PC-9 (cell line): Measurements from ENCODE around the gene GLIPR2. TPM values are rescaled to one million over a fixed set of nuclear protein-coding genes. Genes with fewer than 3 reads are reported as not detected.

ENCODE experiments used
- BruUV-seq: library from RNA; stranded (reverse); fragments of 400-500 nt; replicated peaks from 2 replicates; lab custom pipeline; 2021; lab: Mats Ljungman, UMichigan
- CTCF ChIA-PET: fragments of 300-600 bp; sonication (Branson Sonifier 250); formaldehyde crosslinking; loops from one replicate; lab custom pipeline; 2022; ENCODE audit warnings: antibody characterized with exemption; lab: Charles Lee
- POLR2A ChIA-PET: fragments of 300-600 bp; sonication (Branson Sonifier 250); formaldehyde crosslinking; loops from one replicate; lab custom pipeline; 2022; ENCODE audit warnings: antibody characterized with exemption; ENCODE audit not compliant: unreplicated experiment; lab: Charles Lee
- DNase-seq, 2 experiments: peaks; one replicate each; pipeline versions ENCODE4 v3.0.0 to v3.0.0-alpha.2; 2015 to 2022; ENCODE audit warnings: mixed read lengths in 1 of 2
- H2AFZ ChIP-seq: fragments of 200-600 bp; sonication (generic); 2 replicates; pipeline ENCODE4 v1.8.1; 2017; ENCODE audit warnings: antibody characterized with exemption
- H3F3A ChIP-seq: fragments of 200-600 bp; sonication (generic); 2 replicates; pipeline ENCODE4 v1.8.1; 2017; ENCODE audit warnings: antibody characterized with exemption, mild to moderate bottlenecking, low read depth; ENCODE audit not compliant: insufficient read depth
- H3K27ac ChIP-seq: fragments of 200-600 bp; sonication (generic); 2 replicates; pipeline ENCODE4 v1.6.1; 2016; ENCODE audit warnings: mixed run types
- H3K27me3 ChIP-seq: fragments of 200-600 bp; sonication (generic); 2 replicates; pipeline ENCODE4 v1.6.1; 2016; ENCODE audit warnings: low read depth, mixed run types; ENCODE audit not compliant: insufficient read depth
- H3K36me3 ChIP-seq: fragments of 200-600 bp; sonication (generic); 2 replicates; pipeline ENCODE4 v1.6.1; 2016; ENCODE audit warnings: low read depth, mixed run types
- H3K4me1 ChIP-seq: fragments of 200-600 bp; sonication (generic); replicated peaks from 2 replicates; pipeline ENCODE4 v1.6.1; 2016; ENCODE audit warnings: mixed run types; ENCODE audit not compliant: insufficient read depth
- H3K4me2 ChIP-seq: fragments of 200-600 bp; sonication (generic); 2 replicates; pipeline ENCODE4 v1.6.1; 2017; ENCODE audit warnings: mixed run types
- H3K4me3 ChIP-seq: fragments of 200-600 bp; sonication (generic); 2 replicates; pipeline ENCODE4 v1.6.1; 2016; ENCODE audit warnings: mixed run types
- H3K79me2 ChIP-seq: fragments of 200-600 bp; sonication (generic); 2 replicates; pipeline ENCODE4 v1.6.1; 2017; ENCODE audit warnings: low read depth, mixed run types
- H3K9me2 ChIP-seq: fragments of 200-600 bp; sonication (generic); 2 replicates; pipeline ENCODE4 v1.8.1; 2017; ENCODE audit warnings: mild to moderate bottlenecking; ENCODE audit not compliant: insufficient read depth
- H3K9me3 ChIP-seq: fragments of 200-600 bp; sonication (generic); 2 replicates; pipeline ENCODE4 v1.8.1; 2016; ENCODE audit warnings: low read depth; ENCODE audit not compliant: insufficient read depth
- H4K20me1 ChIP-seq: fragments of 200-600 bp; sonication (generic); 2 replicates; pipeline ENCODE4 v1.8.1; 2017; ENCODE audit not compliant: insufficient read depth
- EZH2 ChIP-seq: fragments of 200-600 bp; sonication (generic); IDR thresholded peaks from 2 replicates; pipeline ENCODE4 v1.8.0; 2017; ENCODE audit warnings: antibody characterized with exemption, low read depth
- intact Hi-C: fragments of 100-400 bp; cut with micrococcal nuclease; formaldehyde crosslinking; loops from one replicate; pipeline ENCODE4 v1.10.0; 2022; ENCODE audit not compliant: unreplicated experiment
- total RNA-seq: library from RNA; stranded (reverse); gene quantifications from 2 replicates; pipeline ENCODE4 v1.2.3, GENCODE V29; 2021
- TF ChIP-seq, protein P1 (sequence below): fragments of 200-600 bp; sonication (generic); conservative IDR thresholded peaks from 2 replicates; pipeline ENCODE4 v1.6.1; 2017; ENCODE audit warnings: mixed run types, antibody characterized with exemption, mild to moderate bottlenecking, moderate library complexity

Gene GLIPR2
- total RNA-seq, 1 experiment from 2014 or later = 3.9 TPM

DNA sequence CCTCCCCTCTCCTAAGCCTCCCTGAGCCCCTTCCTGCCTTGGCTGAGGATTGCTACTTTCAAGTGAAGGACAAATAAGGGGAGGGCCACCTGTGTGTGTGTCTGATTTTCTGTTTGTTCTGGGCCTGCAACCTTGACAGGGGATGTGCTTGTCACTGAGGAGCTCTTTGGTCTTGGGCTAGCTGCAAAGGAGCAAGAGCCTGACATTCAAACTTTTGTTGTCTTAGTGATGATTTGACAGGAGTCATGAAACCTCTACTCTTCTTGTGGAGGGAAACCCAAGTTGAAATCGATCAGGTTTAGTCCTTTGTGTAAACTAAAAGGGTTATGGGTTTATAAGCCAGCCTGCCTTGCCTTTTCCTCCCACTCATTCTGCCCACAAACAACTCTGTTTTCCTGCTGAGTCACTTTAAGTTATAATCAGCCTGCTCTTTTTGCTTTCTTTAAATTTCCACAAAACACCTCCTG is 71.0 kb downstream of the GLIPR2 start:
- Histone ChIP-seq H3K9me2 (no peaks in the 10 kb centered on the region), H3K27ac (no peak overlapping the region), H3K9me3 (no peaks in the 10 kb centered on the region), H3F3A (peaks cover 4% of the 10 kb centered on the region; the same call in 1 of the 2 replicates), H3K27me3 (no peaks in the 10 kb centered on the region), H3K4me3 (no peak overlapping the region), H4K20me1 (peaks cover 13% of the 10 kb centered on the region; the same call in 1 of the 2 replicates), H2AFZ (no peak overlapping the region), H3K4me1 (no peaks in the 10 kb centered on the region), H3K36me3 (0 out of 2 replicates have a peak, but pooled peaks cover 9% of the 10 kb centered on the region), H3K79me2 (peaks cover 6% of the 10 kb centered on the region; the same call in 1 of the 2 replicates), H3K4me2 (no peak overlapping the region)
- ChIA-PET CTCF (no interaction called here), POLR2A (no interaction called here)
- TF ChIP-seq EZH2 = no peak
- TF ChIP-seq, protein P1, sequence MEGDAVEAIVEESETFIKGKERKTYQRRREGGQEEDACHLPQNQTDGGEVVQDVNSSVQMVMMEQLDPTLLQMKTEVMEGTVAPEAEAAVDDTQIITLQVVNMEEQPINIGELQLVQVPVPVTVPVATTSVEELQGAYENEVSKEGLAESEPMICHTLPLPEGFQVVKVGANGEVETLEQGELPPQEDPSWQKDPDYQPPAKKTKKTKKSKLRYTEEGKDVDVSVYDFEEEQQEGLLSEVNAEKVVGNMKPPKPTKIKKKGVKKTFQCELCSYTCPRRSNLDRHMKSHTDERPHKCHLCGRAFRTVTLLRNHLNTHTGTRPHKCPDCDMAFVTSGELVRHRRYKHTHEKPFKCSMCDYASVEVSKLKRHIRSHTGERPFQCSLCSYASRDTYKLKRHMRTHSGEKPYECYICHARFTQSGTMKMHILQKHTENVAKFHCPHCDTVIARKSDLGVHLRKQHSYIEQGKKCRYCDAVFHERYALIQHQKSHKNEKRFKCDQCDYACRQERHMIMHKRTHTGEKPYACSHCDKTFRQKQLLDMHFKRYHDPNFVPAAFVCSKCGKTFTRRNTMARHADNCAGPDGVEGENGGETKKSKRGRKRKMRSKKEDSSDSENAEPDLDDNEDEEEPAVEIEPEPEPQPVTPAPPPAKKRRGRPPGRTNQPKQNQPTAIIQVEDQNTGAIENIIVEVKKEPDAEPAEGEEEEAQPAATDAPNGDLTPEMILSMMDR = no peak
- no TSS peak for BruUV-seq
- no peak for DNase-seq
- intact Hi-C loops = no loop called here

DNA sequence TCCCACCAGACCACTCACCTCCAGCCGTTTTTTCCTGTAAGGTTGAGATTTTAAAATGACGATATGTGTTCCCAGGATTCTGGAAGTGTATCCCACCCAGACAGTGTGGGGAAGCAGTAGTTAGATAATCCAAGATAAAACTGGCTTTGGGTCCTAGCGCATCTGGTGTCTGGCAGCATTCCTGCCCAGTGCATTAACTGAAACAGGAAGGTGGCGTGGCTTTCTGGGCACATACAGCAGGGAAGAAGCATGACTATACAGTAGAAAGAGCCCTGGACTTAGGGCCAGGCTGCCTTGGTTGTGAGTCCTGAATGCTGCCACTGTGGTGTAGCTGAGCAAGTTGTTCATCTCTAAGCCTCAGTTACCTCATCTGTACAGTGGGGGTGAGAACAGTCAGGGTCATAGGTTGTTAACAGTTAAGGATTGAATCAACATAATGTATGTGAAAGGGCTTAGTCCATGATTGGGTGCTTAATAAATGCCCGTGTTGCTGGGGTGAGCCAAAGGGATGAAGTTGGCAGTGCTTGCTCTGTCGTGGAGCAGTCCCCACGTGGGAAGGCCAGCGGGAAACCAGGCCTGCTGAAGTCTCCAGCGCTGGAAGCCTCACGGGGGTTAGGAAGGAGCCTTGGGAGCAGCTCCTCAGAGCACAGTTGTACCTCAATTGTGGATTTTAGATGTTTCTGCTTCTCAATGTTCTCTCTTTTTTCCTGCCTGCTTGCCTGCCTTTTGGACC is 72.2 kb downstream of the GLIPR2 start:
- H3K79me2 ChIP-seq = peaks cover 6% of the 10 kb centered on the region; the same call in 1 of the 2 replicates
- no peaks in the 10 kb centered on the region for H3K4me1 ChIP-seq
- H3K9me2 ChIP-seq = no peaks in the 10 kb centered on the region
- peaks cover 16% of the 10 kb centered on the region; the same call in 1 of the 2 replicates for H3F3A ChIP-seq
- no peak for DNase-seq
- H3K4me3 ChIP-seq = no peak overlapping the region
- no peak overlapping the region for H3K4me2 ChIP-seq
- intact Hi-C loops = no loop called here
- ChIA-PET POLR2A (no interaction called here), CTCF (no interaction called here)
- TF ChIP-seq, protein P1 = no peak
- no peak for TF ChIP-seq EZH2
- no peak overlapping the region for H2AFZ ChIP-seq
- H3K9me3 ChIP-seq = no peaks in the 10 kb centered on the region
- no peak overlapping the region for H3K27ac ChIP-seq
- H3K27me3 ChIP-seq = no peaks in the 10 kb centered on the region
- 0 out of 2 replicates have a peak, but pooled peaks cover 4% of the 10 kb centered on the region for H3K36me3 ChIP-seq
- BruUV-seq = no TSS peak
- peaks cover 13% of the 10 kb centered on the region for H4K20me1 ChIP-seq

DNA sequence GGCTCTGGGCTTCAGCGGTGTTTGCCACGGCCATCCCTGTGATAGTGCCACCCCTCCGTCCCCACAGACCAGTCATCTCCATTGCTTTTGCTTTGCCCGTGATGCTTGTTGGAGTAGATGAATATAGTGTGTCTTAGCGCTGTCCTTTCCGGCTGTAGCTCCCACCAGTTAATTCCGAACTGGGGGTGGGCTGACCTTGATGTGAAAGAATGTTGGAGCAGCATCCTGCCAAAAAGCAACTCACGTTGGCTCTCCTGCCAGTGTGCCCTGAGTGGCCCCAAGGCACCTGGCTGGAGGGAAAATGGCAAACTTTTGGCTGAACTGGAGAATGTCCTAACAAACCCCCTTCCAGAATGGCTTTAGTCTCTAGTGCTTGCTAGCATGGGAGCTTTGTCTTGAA is 74.2 kb downstream of the GLIPR2 start:
- CTCF ChIA-PET = no interaction called here
- Histone ChIP-seq H3K9me2 (no peaks in the 10 kb centered on the region), H3K4me1 (no peaks in the 10 kb centered on the region), H3K79me2 (peaks cover 6% of the 10 kb centered on the region; the same call in 1 of the 2 replicates), H3F3A (peaks cover 35% of the 10 kb centered on the region; the same call in 1 of the 2 replicates), H3K4me3 (no peak overlapping the region), H3K4me2 (no peak overlapping the region), H3K27me3 (no peaks in the 10 kb centered on the region), H3K36me3 (peaks cover 5% of the 10 kb centered on the region; the same call in 1 of the 2 replicates), H4K20me1 (peaks cover 24% of the 10 kb centered on the region), H3K9me3 (no peaks in the 10 kb centered on the region), H3K27ac (no peak overlapping the region), H2AFZ (no peak overlapping the region)
- intact Hi-C loops = no loop called here
- POLR2A ChIA-PET = no interaction called here
- DNase-seq = no peak
- no TSS peak for BruUV-seq
- TF ChIP-seq, protein P1 = no peak
- no peak for TF ChIP-seq EZH2
